Upper lobe of left lung (tissue), 4 donors: Measurements from ENCODE around the gene NDUFAF7.

ENCODE experiments used
- EP300 ChIP-seq, 4 donors: sonication (generic); formaldehyde crosslinking; IDR thresholded peaks; one replicate each; pipeline ENCODE4 v1.5.1; 2017; ENCODE audit warnings: antibody characterized with exemption in 4 of 4, control low read depth in 2 of 4
- POLR2A ChIP-seq, 4 donors: fragments of 450-650 bp; IDR thresholded peaks; one replicate each; pipeline ENCODE4 v1.5.1; 2016 to 2017; ENCODE audit warnings: antibody characterized with exemption in 4 of 4, mild to moderate bottlenecking in 2 of 4
- POLR2AphosphoS5 ChIP-seq, 2 donors: sonication (generic); formaldehyde crosslinking; IDR thresholded peaks; one replicate each; pipeline ENCODE4 v1.5.1; 2017; ENCODE audit warnings: antibody characterized with exemption in 2 of 2
- TF ChIP-seq, protein P1 (sequence below), 6 experiments: fragments of 450-650 bp in 4 of 6; fragments of 200-600 bp in 2 of 6; sonication (generic) in 2 of 6; IDR thresholded peaks; one replicate each; pipeline ENCODE4 v1.5.1; 2016 to 2019; ENCODE audit warnings: antibody characterized with exemption in 6 of 6

DNA sequence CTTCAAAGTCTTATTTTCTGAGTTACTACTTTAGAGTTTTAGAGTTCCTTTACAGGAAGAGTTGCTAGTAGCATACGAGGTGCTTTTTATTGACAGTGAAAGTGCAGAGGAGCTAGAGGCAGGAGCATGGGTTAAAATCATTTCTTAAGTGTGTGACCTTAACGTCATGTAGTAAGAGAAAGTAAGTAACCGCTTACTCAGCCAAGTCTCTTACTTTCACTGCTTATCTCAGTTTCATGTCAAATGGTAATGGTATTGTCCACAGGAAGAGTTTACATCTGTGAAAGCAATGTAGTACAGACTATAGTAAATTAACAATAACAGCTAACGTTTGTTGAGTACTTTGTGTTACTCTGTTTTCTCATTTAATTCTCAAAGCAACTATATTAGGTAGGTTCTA, 12.6 kb downstream of the NDUFAF7 start:
- TF ChIP-seq, protein P1, sequence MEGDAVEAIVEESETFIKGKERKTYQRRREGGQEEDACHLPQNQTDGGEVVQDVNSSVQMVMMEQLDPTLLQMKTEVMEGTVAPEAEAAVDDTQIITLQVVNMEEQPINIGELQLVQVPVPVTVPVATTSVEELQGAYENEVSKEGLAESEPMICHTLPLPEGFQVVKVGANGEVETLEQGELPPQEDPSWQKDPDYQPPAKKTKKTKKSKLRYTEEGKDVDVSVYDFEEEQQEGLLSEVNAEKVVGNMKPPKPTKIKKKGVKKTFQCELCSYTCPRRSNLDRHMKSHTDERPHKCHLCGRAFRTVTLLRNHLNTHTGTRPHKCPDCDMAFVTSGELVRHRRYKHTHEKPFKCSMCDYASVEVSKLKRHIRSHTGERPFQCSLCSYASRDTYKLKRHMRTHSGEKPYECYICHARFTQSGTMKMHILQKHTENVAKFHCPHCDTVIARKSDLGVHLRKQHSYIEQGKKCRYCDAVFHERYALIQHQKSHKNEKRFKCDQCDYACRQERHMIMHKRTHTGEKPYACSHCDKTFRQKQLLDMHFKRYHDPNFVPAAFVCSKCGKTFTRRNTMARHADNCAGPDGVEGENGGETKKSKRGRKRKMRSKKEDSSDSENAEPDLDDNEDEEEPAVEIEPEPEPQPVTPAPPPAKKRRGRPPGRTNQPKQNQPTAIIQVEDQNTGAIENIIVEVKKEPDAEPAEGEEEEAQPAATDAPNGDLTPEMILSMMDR (IDR thresholded peaks at IDR 0.05): no peak
- TF ChIP-seq POLR2AphosphoS5 (IDR thresholded peaks at IDR 0.05): no peak
- no peak for TF ChIP-seq POLR2A (IDR thresholded peaks at IDR 0.05)
- no peak for TF ChIP-seq EP300 (IDR thresholded peaks at IDR 0.05)
